PC-9 (cell line): ENCODE data around the gene CALHM4. TPM values are rescaled to one million over a fixed set of nuclear protein-coding genes. Genes with fewer than 3 reads are reported as not detected.

Source experiments
- BruUV-seq: library from RNA; stranded (reverse); fragments of 400-500 nt; replicated peaks from 2 replicates; lab custom pipeline; 2021; lab: Mats Ljungman, UMichigan
- CTCF ChIA-PET: fragments of 300-600 bp; sonication (Branson Sonifier 250); formaldehyde crosslinking; loops from one replicate; lab custom pipeline; 2022; ENCODE audit warnings: antibody characterized with exemption; lab: Charles Lee
- POLR2A ChIA-PET: fragments of 300-600 bp; sonication (Branson Sonifier 250); formaldehyde crosslinking; loops from one replicate; lab custom pipeline; 2022; ENCODE audit warnings: antibody characterized with exemption; ENCODE audit not compliant: unreplicated experiment; lab: Charles Lee
- DNase-seq, 2 experiments: peaks; one replicate each; pipeline versions ENCODE4 v3.0.0 to v3.0.0-alpha.2; 2015 to 2022; ENCODE audit warnings: mixed read lengths in 1 of 2
- H2AFZ ChIP-seq: fragments of 200-600 bp; sonication (generic); 2 replicates; pipeline ENCODE4 v1.8.1; 2017; ENCODE audit warnings: antibody characterized with exemption
- H3F3A ChIP-seq: fragments of 200-600 bp; sonication (generic); 2 replicates; pipeline ENCODE4 v1.8.1; 2017; ENCODE audit warnings: antibody characterized with exemption, mild to moderate bottlenecking, low read depth; ENCODE audit not compliant: insufficient read depth
- H3K27ac ChIP-seq: fragments of 200-600 bp; sonication (generic); 2 replicates; pipeline ENCODE4 v1.6.1; 2016; ENCODE audit warnings: mixed run types
- H3K27me3 ChIP-seq: fragments of 200-600 bp; sonication (generic); 2 replicates; pipeline ENCODE4 v1.6.1; 2016; ENCODE audit warnings: low read depth, mixed run types; ENCODE audit not compliant: insufficient read depth
- H3K36me3 ChIP-seq: fragments of 200-600 bp; sonication (generic); 2 replicates; pipeline ENCODE4 v1.6.1; 2016; ENCODE audit warnings: low read depth, mixed run types
- H3K4me1 ChIP-seq: fragments of 200-600 bp; sonication (generic); replicated peaks from 2 replicates; pipeline ENCODE4 v1.6.1; 2016; ENCODE audit warnings: mixed run types; ENCODE audit not compliant: insufficient read depth
- H3K4me2 ChIP-seq: fragments of 200-600 bp; sonication (generic); 2 replicates; pipeline ENCODE4 v1.6.1; 2017; ENCODE audit warnings: mixed run types
- H3K4me3 ChIP-seq: fragments of 200-600 bp; sonication (generic); 2 replicates; pipeline ENCODE4 v1.6.1; 2016; ENCODE audit warnings: mixed run types
- H3K79me2 ChIP-seq: fragments of 200-600 bp; sonication (generic); 2 replicates; pipeline ENCODE4 v1.6.1; 2017; ENCODE audit warnings: low read depth, mixed run types
- H3K9me2 ChIP-seq: fragments of 200-600 bp; sonication (generic); 2 replicates; pipeline ENCODE4 v1.8.1; 2017; ENCODE audit warnings: mild to moderate bottlenecking; ENCODE audit not compliant: insufficient read depth
- H3K9me3 ChIP-seq: fragments of 200-600 bp; sonication (generic); 2 replicates; pipeline ENCODE4 v1.8.1; 2016; ENCODE audit warnings: low read depth; ENCODE audit not compliant: insufficient read depth
- H4K20me1 ChIP-seq: fragments of 200-600 bp; sonication (generic); 2 replicates; pipeline ENCODE4 v1.8.1; 2017; ENCODE audit not compliant: insufficient read depth
- EZH2 ChIP-seq: fragments of 200-600 bp; sonication (generic); IDR thresholded peaks from 2 replicates; pipeline ENCODE4 v1.8.0; 2017; ENCODE audit warnings: antibody characterized with exemption, low read depth
- intact Hi-C: fragments of 100-400 bp; cut with micrococcal nuclease; formaldehyde crosslinking; loops from one replicate; pipeline ENCODE4 v1.10.0; 2022; ENCODE audit not compliant: unreplicated experiment
- total RNA-seq: library from RNA; stranded (reverse); gene quantifications from 2 replicates; pipeline ENCODE4 v1.2.3, GENCODE V29; 2021
- TF ChIP-seq, protein P1 (sequence below): fragments of 200-600 bp; sonication (generic); conservative IDR thresholded peaks from 2 replicates; pipeline ENCODE4 v1.6.1; 2017; ENCODE audit warnings: mixed run types, antibody characterized with exemption, mild to moderate bottlenecking, moderate library complexity

CALHM4 gene
- total RNA-seq, 1 experiment from 2014 or later, result not detected

DNA sequence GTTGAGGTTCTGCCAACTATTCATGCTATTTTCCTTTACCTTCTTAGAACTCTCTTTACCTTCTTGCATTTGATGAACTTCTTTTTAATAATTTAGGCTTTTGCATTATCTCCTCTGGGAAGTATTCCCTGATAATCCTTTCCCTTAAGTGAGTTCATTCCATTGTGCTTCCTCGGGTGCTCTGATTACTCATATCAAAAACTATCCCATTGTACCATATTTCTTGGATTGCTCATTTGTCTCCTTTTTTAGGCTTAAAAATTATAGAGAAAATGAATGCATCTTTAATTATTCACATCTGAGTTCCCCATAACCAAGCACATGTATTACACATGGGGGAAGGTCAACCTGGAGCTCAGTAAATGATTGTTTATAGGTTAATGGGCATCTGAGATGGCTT is 2.5 kb downstream of the CALHM4 start:
- H3K79me2 ChIP-seq, result no peaks in the 10 kb centered on the region
- H3K9me3 ChIP-seq, result no peaks in the 10 kb centered on the region
- peaks cover 14% of the 10 kb centered on the region; the same call in 1 of the 2 replicates for H3K4me1 ChIP-seq
- ChIA-PET CTCF (no interaction called here), POLR2A (no interaction called here)
- no peak overlapping the region for H3K27ac ChIP-seq
- DNase-seq, result no peak
- no peaks in the 10 kb centered on the region; the same call in 1 of the 2 replicates for H3K9me2 ChIP-seq
- TF ChIP-seq, protein P1, sequence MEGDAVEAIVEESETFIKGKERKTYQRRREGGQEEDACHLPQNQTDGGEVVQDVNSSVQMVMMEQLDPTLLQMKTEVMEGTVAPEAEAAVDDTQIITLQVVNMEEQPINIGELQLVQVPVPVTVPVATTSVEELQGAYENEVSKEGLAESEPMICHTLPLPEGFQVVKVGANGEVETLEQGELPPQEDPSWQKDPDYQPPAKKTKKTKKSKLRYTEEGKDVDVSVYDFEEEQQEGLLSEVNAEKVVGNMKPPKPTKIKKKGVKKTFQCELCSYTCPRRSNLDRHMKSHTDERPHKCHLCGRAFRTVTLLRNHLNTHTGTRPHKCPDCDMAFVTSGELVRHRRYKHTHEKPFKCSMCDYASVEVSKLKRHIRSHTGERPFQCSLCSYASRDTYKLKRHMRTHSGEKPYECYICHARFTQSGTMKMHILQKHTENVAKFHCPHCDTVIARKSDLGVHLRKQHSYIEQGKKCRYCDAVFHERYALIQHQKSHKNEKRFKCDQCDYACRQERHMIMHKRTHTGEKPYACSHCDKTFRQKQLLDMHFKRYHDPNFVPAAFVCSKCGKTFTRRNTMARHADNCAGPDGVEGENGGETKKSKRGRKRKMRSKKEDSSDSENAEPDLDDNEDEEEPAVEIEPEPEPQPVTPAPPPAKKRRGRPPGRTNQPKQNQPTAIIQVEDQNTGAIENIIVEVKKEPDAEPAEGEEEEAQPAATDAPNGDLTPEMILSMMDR, result no peak
- no peak for TF ChIP-seq EZH2
- no peaks in the 10 kb centered on the region for H4K20me1 ChIP-seq
- no peak overlapping the region for H3K4me3 ChIP-seq
- H3F3A ChIP-seq, result peaks cover 11% of the 10 kb centered on the region; the same call in 1 of the 2 replicates
- no peaks in the 10 kb centered on the region for H3K27me3 ChIP-seq
- no peak overlapping the region for H2AFZ ChIP-seq
- no TSS peak for BruUV-seq
- no peaks in the 10 kb centered on the region for H3K36me3 ChIP-seq
- H3K4me2 ChIP-seq, result no peak overlapping the region
- intact Hi-C loops, result no loop called here

DNA sequence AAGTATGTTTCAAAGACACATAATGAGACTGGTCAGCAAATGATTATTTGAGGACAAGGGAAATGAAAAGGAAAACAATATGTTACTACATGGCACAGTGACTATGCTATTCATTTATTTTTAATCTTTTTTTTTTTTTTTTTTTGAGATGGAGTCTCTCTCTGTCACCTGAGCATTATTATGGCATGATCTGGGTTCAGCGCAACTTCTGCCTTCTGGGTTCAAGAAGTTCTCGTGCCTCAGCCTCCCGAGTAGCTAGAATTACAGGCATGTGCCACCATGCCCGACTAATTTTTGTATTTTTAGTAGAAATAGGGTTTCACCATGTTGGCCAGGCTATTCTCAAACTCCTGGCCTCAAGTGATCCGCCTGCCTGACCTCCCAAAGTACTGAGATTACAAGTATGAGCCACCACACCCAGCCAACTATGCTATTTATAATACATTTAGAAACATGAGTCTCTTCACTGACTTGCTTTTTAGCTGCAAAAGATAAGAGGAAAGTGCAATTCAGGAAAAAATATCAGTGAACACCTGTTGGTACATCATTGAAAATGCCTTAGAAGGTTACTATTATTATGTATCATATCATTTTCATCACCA is 3.4 kb downstream of the CALHM4 start:
- DNase-seq, result no peak
- Histone ChIP-seq H3K27me3 (no peaks in the 10 kb centered on the region), H2AFZ (no peak overlapping the region), H3K4me1 (peaks cover 14% of the 10 kb centered on the region; the same call in 1 of the 2 replicates), H3K27ac (no peak overlapping the region), H3K4me3 (no peak overlapping the region), H3K4me2 (no peak overlapping the region), H3K9me3 (no peaks in the 10 kb centered on the region), H4K20me1 (no peaks in the 10 kb centered on the region), H3K9me2 (no peaks in the 10 kb centered on the region; the same call in 1 of the 2 replicates), H3F3A (peaks cover 11% of the 10 kb centered on the region; the same call in 1 of the 2 replicates), H3K36me3 (no peaks in the 10 kb centered on the region), H3K79me2 (no peaks in the 10 kb centered on the region)
- CTCF ChIA-PET, result no interaction called here
- intact Hi-C loops, result no loop called here
- TF ChIP-seq, protein P1, result no peak
- POLR2A ChIA-PET, result no interaction called here
- BruUV-seq, result no TSS peak

DNA sequence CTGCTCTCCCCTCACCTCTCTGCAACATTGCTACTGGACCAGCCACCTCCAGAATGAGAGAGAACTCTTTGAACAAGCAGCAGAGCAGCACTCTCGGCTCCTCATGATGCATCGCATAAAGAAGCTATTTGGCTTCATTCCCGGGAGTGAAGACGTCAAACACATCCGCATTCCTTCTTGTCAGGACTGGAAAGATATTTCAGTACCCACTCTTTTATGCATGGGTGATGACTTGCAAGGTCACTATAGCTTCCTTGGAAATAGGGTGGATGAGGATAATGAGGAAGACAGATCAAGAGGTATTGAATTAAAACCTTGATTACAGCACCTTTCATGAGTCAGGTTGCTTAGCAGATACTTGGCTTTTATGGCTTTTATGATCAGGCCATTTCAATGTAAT is 4.3 kb downstream of the CALHM4 start:
- CTCF ChIA-PET, result interaction anchor here (1.0 to 1.7 kb wide), 2 partner anchors 270 to 289 kb away, joined by 3 to 11 read pairs; no protein-coding TSS in a partner anchor
- Histone ChIP-seq H3K4me2 (no peak overlapping the region), H3K9me3 (no peaks in the 10 kb centered on the region), H2AFZ (no peak overlapping the region), H3K27me3 (no peaks in the 10 kb centered on the region), H4K20me1 (no peaks in the 10 kb centered on the region), H3K4me3 (no peak overlapping the region), H3K4me1 (peaks cover 14% of the 10 kb centered on the region; the same call in 1 of the 2 replicates), H3K79me2 (no peaks in the 10 kb centered on the region), H3F3A (peaks cover 11% of the 10 kb centered on the region; the same call in 1 of the 2 replicates), H3K27ac (no peak overlapping the region), H3K36me3 (no peaks in the 10 kb centered on the region), H3K9me2 (no peaks in the 10 kb centered on the region; the same call in 1 of the 2 replicates)
- POLR2A ChIA-PET, result interaction anchor here (0.6 to 0.7 kb wide), 2 partner anchors 188 to 508 kb away, joined by 3 read pairs; no protein-coding TSS in a partner anchor
- peak; percentile 60 to 94 for DNase-seq
- TF ChIP-seq, protein P1, result no peak
- no peak for TF ChIP-seq EZH2
- intact Hi-C loops, result loop anchor here (1.0 kb wide), 1 partner anchor 22 kb away; no protein-coding TSS in a partner anchor
- BruUV-seq, result no TSS peak
